ENCODE results near the gene CXCL1.

GRCh38 chr4:73864961-73865360 is 4.2 kb upstream of the CXCL1 start:
- TF ChIP-seq CTCF (IDR thresholded peaks at IDR 0.05): no peak
- no peak for TF ChIP-seq POLR2A (IDR thresholded peaks at IDR 0.05)
- no peak for TF ChIP-seq EP300 (IDR thresholded peaks at IDR 0.05)

Measured in ovary (tissue), 3 donors.